Measurements from ENCODE around the gene GHSR.

DNA sequence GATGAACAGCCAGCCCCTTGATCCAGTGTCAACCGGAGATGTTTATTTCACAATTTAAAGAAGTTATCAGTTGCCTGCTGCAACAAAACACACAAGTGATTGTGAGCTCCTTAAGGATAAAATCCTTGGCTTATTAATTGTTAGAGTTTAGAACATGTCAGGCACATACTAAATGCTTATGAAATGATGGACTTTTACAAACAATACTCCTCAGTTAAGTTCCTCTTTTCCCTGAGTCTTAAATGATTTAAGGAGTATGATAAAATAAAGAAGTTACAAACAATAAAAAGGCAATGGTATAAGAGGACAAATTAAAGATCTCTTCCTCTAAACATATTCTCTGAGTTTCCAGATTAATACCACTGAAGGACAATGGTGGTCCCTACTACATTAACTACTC is 5.7 kb downstream of the GHSR start:
- TF ChIP-seq EGR1 (IDR thresholded peaks at IDR 0.05; ENCODE audit: borderline replicate concordance, low read depth, low read length) (no peak), POLR2A (IDR thresholded peaks at IDR 0.05; ENCODE audit: control extremely low read depth in 1 of 2, low read depth in 2 of 2, low read length in 2 of 2) (no peak), EZH2 (IDR thresholded peaks at IDR 0.05; ENCODE audit: low read depth, low read length, severe bottlenecking) (no peak), SUZ12 (IDR thresholded peaks at IDR 0.05; ENCODE audit: low read length) (no peak), CHD1 (IDR thresholded peaks at IDR 0.05; ENCODE audit: low read depth, low read length) (no peak), TCF12 (IDR thresholded peaks at IDR 0.05; ENCODE audit: low read depth, low read length) (no peak), CHD2 (IDR thresholded peaks at IDR 0.05; ENCODE audit: low read length) (no peak), SRF (IDR thresholded peaks at IDR 0.05; ENCODE audit: low read depth, low read length) (no peak), POLR2AphosphoS5 (IDR thresholded peaks at IDR 0.05; ENCODE audit: low read depth, low read length) (no peak)
- TF ChIP-seq, protein P1, sequence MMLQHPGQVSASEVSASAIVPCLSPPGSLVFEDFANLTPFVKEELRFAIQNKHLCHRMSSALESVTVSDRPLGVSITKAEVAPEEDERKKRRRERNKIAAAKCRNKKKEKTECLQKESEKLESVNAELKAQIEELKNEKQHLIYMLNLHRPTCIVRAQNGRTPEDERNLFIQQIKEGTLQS (IDR thresholded peaks at IDR 0.05; ENCODE audit: insufficient read depth, low read depth, low read length) = no peak
- TF ChIP-seq, protein P2, sequence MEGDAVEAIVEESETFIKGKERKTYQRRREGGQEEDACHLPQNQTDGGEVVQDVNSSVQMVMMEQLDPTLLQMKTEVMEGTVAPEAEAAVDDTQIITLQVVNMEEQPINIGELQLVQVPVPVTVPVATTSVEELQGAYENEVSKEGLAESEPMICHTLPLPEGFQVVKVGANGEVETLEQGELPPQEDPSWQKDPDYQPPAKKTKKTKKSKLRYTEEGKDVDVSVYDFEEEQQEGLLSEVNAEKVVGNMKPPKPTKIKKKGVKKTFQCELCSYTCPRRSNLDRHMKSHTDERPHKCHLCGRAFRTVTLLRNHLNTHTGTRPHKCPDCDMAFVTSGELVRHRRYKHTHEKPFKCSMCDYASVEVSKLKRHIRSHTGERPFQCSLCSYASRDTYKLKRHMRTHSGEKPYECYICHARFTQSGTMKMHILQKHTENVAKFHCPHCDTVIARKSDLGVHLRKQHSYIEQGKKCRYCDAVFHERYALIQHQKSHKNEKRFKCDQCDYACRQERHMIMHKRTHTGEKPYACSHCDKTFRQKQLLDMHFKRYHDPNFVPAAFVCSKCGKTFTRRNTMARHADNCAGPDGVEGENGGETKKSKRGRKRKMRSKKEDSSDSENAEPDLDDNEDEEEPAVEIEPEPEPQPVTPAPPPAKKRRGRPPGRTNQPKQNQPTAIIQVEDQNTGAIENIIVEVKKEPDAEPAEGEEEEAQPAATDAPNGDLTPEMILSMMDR (IDR thresholded peaks at IDR 0.05; ENCODE audit: control extremely low read depth in 1 of 3, insufficient read depth in 1 of 3, low read depth in 1 of 3, low read length in 3 of 3) = no peak

Data from H1 (cell line).